Esophagus squamous epithelium (tissue), 5 donors: ENCODE results near the gene PTGES3L. TPM values are rescaled to one million over a fixed set of nuclear protein-coding genes. Genes with fewer than 3 reads are reported as not detected.

Experiments
- DNase-seq: peaks from one replicate; lab custom pipeline; 2025; lab: John Stamatoyannopoulos, UW
- H3K27ac ChIP-seq, 4 donors: fragments of 200-600 bp; sonication (generic); one replicate each; pipeline ENCODE4 v1.5.1; 2016 to 2019; ENCODE audit warnings: mild to moderate bottlenecking in 1 of 4
- H3K27me3 ChIP-seq, 4 donors: fragments of 200-600 bp; sonication (generic); 1 replicate in 3 of 4; 2 replicates in 1 of 4; pipeline versions ENCODE4 v1.5.1 to v1.6.0; 2017 to 2021; ENCODE audit warnings: antibody characterized with exemption in 1 of 4
- H3K36me3 ChIP-seq, 3 donors: fragments of 200-600 bp; sonication (generic); one replicate each; pipeline ENCODE4 v1.5.1; 2016 to 2019
- H3K4me1 ChIP-seq, 3 donors: fragments of 200-600 bp; sonication (generic); one replicate each; pipeline ENCODE4 v1.5.1; 2017 to 2019
- H3K4me3 ChIP-seq, 4 donors: fragments of 200-600 bp; sonication (generic); 1 replicate in 3 of 4; 2 replicates in 1 of 4; pipeline ENCODE4 v1.5.1; 2016 to 2019; ENCODE audit warnings: mild to moderate bottlenecking in 2 of 4, moderate library complexity in 1 of 4
- H3K9me3 ChIP-seq, 3 donors: fragments of 200-600 bp; sonication (generic); one replicate each; pipeline ENCODE4 v1.5.1; 2016 to 2019
- POLR2A ChIP-seq, 4 donors: fragments of 450-650 bp; IDR thresholded peaks; one replicate each; pipeline ENCODE4 v1.6.1; 2017; ENCODE audit warnings: antibody characterized with exemption in 4 of 4, mild to moderate bottlenecking in 4 of 4, moderate library complexity in 3 of 4
- WGBS, 2 donors: methylation state at CpG; one replicate each; pipeline ENCODE4 v1.1.5; 2018; 5-methylcytosine and 5-hydroxymethylcytosine counted together
- intact Hi-C: fragments of 100-400 bp; cut with DNase I; formaldehyde crosslinking; loops from one replicate; pipeline ENCODE4 v1.15.0; 2022
- total RNA-seq, 4 donors: library from RNA; depleted of rRNA; stranded (reverse); fragments of >200 nt; gene quantifications; one replicate each; pipeline ENCODE4 v1.1.0, GENCODE V29; 2016
- TF ChIP-seq, protein P1 (sequence below), 6 experiments: fragments of 450-650 bp in 4 of 6; fragments of 200-600 bp in 2 of 6; sonication (generic) in 2 of 6; IDR thresholded peaks; one replicate each; pipeline ENCODE4 v1.5.1; 2016 to 2019; ENCODE audit warnings: antibody characterized with exemption in 6 of 6, mild to moderate bottlenecking in 4 of 6, moderate library complexity in 4 of 6
- donor health status: DM: yes; HTN: yes; CAD: no.

The PTGES3L gene
- total RNA-seq, 4 donors from 2014 or later = 0.27 to 1.1 TPM; not detected in 2

DNA sequence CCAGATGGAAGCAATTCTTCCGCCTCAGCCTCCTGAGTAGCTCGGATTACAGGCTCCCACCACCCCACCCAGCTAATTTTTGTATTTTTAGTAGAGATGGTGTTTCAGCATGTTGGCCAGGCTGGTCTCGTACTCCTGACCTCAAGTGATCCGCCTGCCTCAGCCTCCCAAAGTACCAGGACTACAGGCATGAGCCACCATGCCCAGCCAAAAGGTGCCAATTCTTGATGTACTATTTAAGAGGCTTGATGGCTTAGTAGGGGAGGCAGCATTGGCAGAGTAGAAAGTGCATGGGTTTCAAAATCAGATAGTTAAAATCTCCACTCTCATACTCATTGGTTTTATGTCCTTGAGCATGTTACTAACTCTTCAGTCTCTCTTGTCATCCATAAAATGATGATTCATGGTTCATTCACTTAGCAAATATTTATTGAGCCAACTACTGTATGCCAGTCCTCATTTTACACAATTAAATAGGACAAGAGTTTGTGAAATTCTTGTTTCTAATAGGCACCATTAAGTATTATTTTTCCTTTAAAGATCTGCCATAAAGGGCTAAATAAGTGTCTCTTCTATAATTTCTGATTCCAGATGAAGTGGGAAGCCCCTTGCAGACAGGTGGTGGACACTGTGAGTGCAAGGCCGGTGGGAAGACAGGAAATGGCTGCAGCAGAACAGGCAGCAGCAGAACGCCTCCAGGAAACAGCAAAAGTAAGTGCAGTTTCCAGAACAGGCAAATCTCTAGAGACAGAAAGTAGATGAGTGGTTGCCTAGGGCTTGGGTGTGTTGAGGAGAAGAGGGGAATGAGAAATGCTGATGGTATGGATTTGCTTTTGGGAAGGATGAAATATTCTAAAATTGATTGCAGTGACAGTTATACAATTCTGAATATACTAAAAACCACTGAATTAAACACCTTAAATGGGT, 10.1 kb upstream of the PTGES3L start:
- WGBS, 2 donors = 45 to 64% methylated on average over 4 to 6 of the region's 6 CpGs
- DNase-seq = no peak
- H3K4me3 ChIP-seq = no peak overlapping the region
- H3K27me3 ChIP-seq = no peaks in the 10 kb centered on the region
- no peak overlapping the region for H3K27ac ChIP-seq
- intact Hi-C loops = no loop called here
- peaks cover 30 to 97% (median 49%) of the 10 kb centered on the region in 3 donors for H3K36me3 ChIP-seq
- TF ChIP-seq, protein P1, sequence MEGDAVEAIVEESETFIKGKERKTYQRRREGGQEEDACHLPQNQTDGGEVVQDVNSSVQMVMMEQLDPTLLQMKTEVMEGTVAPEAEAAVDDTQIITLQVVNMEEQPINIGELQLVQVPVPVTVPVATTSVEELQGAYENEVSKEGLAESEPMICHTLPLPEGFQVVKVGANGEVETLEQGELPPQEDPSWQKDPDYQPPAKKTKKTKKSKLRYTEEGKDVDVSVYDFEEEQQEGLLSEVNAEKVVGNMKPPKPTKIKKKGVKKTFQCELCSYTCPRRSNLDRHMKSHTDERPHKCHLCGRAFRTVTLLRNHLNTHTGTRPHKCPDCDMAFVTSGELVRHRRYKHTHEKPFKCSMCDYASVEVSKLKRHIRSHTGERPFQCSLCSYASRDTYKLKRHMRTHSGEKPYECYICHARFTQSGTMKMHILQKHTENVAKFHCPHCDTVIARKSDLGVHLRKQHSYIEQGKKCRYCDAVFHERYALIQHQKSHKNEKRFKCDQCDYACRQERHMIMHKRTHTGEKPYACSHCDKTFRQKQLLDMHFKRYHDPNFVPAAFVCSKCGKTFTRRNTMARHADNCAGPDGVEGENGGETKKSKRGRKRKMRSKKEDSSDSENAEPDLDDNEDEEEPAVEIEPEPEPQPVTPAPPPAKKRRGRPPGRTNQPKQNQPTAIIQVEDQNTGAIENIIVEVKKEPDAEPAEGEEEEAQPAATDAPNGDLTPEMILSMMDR (IDR thresholded peaks at IDR 0.05) = no peak
- no peak for TF ChIP-seq POLR2A (IDR thresholded peaks at IDR 0.05)
- peaks cover 0 to 2% (median 0%) of the 10 kb centered on the region in 3 donors for H3K4me1 ChIP-seq
- H3K9me3 ChIP-seq = no peaks in the 10 kb centered on the region

DNA sequence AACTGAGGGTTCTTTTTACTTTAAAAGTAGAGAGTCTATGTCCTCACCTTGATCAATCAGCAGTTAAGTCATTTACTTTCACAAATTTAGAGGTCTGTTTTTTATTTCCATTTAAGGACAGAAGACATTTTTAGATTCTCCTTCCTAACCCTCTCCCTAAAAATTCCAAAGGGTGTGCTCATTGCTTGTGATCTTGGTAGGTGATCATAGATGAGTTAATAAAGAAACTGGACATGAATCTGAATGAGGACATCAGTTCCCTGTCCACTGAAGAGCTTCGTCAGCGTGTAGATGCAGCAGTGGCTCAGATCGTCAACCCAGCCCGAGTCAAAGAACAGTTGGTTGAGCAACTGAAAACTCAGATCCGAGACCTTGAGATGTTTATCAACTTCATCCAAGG, 9.3 kb upstream of the PTGES3L start:
- 89 to 91% methylated on average over 5 of the region's 5 CpGs for WGBS, 2 donors
- peaks cover 30 to 95% (median 51%) of the 10 kb centered on the region in 3 donors for H3K36me3 ChIP-seq

DNA sequence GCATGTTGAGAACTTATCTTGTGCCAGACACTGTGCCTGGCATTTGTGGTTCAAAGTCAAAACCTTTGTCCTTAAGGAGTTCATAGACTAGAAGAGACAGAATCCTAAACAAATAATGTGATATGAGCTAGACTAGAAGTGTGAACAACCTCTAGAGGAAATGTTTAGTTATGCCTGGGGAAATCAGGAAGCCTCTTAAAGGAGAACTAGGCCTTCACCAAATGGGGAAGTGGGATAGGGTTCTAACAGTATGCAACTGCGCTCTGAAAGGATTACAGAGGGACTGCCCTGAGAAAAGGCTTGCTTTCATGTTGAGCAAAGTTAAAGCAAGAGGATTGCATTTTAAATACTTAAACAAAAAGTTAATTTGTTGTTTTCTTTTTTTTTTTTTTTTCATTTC, 5.3 kb upstream of the PTGES3L start:
- 0 to 64% methylated on average over 1 of the region's 1 CpG for WGBS, 2 donors
- TF ChIP-seq POLR2A (IDR thresholded peaks at IDR 0.05) = no peak
- TF ChIP-seq, protein P1 (IDR thresholded peaks at IDR 0.05) = no peak
- Histone ChIP-seq H3K9me3 (no peaks in the 10 kb centered on the region), H3K27me3 (no peaks in the 10 kb centered on the region), H3K4me1 (peaks cover 6 to 36% (median 11%) of the 10 kb centered on the region in 3 donors), H3K27ac (peak overlapping the region in 1 of 4 donors; percentile 31), H3K4me3 (no peak overlapping the region), H3K36me3 (peaks cover 13 to 56% (median 27%) of the 10 kb centered on the region in 3 donors)
- intact Hi-C loops = no loop called here
- no peak for DNase-seq

More for the DNA sequence above, 9.3 kb upstream of the PTGES3L start:
- no peak for DNase-seq
- H3K9me3 ChIP-seq = no peaks in the 10 kb centered on the region
- H3K27ac ChIP-seq = no peak overlapping the region
- peaks cover 0 to 9% (median 0%) of the 10 kb centered on the region in 3 donors for H3K4me1 ChIP-seq
- no peaks in the 10 kb centered on the region for H3K27me3 ChIP-seq
- no peak for TF ChIP-seq POLR2A (IDR thresholded peaks at IDR 0.05)
- TF ChIP-seq, protein P1 (IDR thresholded peaks at IDR 0.05) = no peak
- H3K4me3 ChIP-seq = no peak overlapping the region
- intact Hi-C loops = no loop called here

DNA sequence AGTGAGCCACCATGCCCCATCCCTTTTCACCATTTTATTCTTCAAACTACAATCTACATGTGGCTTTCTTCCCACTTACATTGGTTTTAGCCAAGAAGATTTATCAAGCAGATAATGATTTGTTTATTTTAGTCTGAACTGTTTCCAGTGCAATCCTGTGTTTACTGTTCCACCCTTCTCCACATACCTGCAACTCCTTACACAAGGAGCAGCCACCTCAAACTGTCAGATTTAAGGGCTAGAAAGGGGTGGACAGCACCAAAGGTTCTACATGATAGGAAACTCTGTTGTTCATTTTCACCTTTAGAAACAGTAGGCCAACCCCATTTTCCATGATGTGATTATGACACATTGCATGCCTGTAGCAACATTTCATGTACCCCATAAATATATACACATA, 2.4 kb upstream of the PTGES3L start:
- TF ChIP-seq POLR2A (IDR thresholded peaks at IDR 0.05) = no peak
- TF ChIP-seq, protein P1 (IDR thresholded peaks at IDR 0.05) = no peak
- Histone ChIP-seq H3K4me1 (peaks cover 9 to 49% (median 19%) of the 10 kb centered on the region in 3 donors), H3K36me3 (peaks cover 0 to 26% (median 6%) of the 10 kb centered on the region in 3 donors), H3K4me3 (no peak overlapping the region), H3K27me3 (no peaks in the 10 kb centered on the region), H3K9me3 (no peaks in the 10 kb centered on the region), H3K27ac (no peak overlapping the region)
- intact Hi-C loops = no loop called here
- no peak for DNase-seq

DNA sequence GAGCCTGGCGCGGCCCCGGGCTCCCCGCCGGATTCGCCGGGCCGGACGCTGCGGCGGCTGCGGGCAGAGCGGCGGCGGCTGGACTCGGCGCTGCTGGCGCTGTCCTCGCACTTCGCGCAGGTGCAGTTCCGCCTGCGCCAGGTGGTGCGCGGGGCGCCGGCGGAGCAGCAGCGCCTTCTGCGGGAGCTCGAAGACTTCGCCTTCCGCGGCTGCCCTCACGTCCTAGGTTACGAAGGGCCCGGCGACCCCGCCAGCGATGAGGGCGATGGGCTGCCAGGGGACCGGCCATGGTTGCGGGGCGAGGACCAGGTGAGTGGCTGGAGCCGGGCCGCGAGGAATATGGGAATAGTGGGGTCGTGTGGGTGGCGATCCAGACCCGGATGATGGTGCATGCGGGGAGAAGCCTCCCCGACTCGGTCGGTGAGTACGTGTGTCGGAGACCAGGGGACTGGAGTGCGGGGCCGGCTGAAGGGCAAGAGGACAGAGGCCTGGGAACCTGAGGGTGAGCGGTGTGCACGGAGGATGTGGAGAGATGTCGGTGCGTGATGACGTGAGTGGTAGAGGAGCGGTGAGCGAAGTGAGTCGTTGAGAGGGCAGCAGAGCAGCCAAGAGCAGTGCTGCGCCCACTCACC, 1.0 kb upstream of the PTGES3L start:
- intact Hi-C loops = no loop called here
- Histone ChIP-seq H3K27me3 (no peaks in the 10 kb centered on the region), H3K9me3 (no peaks in the 10 kb centered on the region), H3K27ac (peak overlapping the region; percentile 82 to 95 (median 87)), H3K4me3 (peak overlapping the region; percentile 70 to 97 (median 88)), H3K4me1 (peaks cover 9 to 49% (median 19%) of the 10 kb centered on the region in 3 donors), H3K36me3 (peaks cover 0 to 12% (median 4%) of the 10 kb centered on the region in 3 donors)
- WGBS, 2 donors = 0 to 2% methylated on average over 15 to 22 of the region's 67 CpGs
- TF ChIP-seq POLR2A (IDR thresholded peaks at IDR 0.05) = no peak
- TF ChIP-seq, protein P1 (IDR thresholded peaks at IDR 0.05) = peak in 3 of 6 experiments; percentile 12 to 46 (median 19)
- DNase-seq = no peak
